Right lobe of liver (tissue), 4 donors: ENCODE results near the gene RELL1.

Source experiments
- CTCF ChIP-seq, 4 donors: fragments of 200-600 bp in 3 of 4; fragments of 450-650 bp in 1 of 4; IDR thresholded peaks; one replicate each; pipeline versions ENCODE4 v1.5.1 to v1.8.0; 2016 to 2022; ENCODE audit warnings: antibody characterized with exemption in 4 of 4, mild to moderate bottlenecking in 2 of 4
- POLR2A ChIP-seq: fragments of 450-650 bp; IDR thresholded peaks from one replicate; pipeline ENCODE4 v1.6.1; 2017; ENCODE audit warnings: antibody characterized with exemption, mild to moderate bottlenecking
- donor health status: DM: no; HTN: no; CAD: no.
- donor health status: DM: no; HTN: no; CAD: no.
- donor health status: DM: no; HTN: yes; CAD: no.

GRCh38 chr4:37664696-37665095, 21.5 kb downstream of the RELL1 start:
- TF ChIP-seq CTCF (IDR thresholded peaks at IDR 0.05) (no peak), POLR2A (no peak)
